HG03354 (cell line): ENCODE data around the gene ACTG1.

Experiments
- ATAC-seq: cut with Tn5 transposase; IDR thresholded peaks from one replicate; pipeline ENCODE4 v1.9.1; 2021; ENCODE audit warnings: mild to moderate bottlenecking; ENCODE audit not compliant: unreplicated experiment, poor library complexity, severe bottlenecking

ACTG1 gene

DNA sequence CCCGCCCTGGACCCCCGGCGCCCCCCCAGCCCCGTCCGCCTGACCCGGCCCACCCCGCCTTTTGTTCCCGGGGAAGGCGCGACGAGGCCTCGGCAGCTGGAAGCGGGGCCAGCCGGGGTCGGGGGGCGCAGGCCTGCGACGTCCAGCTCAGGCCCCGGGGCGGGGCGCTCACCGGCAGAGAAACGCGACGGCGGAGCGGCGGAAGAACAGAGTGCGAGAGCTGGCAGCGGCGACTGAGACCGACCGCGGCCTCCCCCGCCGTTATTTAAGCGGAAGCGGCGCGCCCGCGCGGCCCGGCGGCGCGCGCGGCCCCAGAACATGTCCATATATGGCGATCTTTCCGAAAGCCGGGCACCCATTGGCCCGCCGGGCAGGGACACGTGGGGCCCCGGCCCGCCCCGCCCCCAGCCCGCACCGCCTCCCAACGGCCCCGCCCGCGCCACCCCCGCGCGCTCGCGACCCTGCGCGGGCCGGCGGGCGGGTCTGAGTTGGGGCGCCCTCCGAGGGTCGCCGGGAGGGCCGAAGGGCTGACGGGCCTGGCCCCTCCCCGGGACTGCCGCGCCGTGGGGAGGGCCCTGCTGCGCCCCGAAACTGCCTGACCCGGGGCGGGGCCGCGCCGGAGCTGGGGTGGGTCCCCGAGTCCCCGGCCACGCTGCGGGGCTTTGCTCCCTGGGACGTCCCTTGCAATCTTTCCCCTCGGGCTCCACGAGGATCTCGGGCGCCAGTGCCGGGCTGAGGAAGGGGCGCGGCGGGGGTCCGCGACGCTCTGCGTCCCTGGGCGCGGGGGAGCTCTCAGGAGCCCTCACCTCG lies at the start of gene ACTG1:
ACTG1 (minus strand) TSS at position 238 of the 810 bp plus-strand sequence. CDS start 445 bp downstream, outside the sequence.
- ATAC-seq, result peak; percentile 48

DNA sequence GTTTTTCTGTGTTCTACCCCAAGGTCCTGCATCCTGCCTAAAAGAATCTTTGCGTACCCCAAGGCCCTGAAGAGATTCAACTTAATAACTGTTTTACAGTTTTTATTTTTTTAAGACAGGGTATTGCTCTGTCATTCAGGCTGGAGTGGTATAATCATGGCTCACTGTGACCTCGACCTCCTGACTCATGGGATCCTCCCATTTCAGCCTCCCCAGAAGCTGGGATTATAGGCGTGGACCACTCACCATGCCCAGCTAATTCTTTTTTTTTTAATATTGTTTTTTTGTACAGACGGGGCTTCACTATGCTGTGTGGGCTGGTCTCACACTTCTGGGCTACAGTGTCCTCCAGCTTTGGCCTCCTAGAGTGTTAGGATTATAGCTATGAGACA lies 48.9 kb upstream of the ACTG1 start:
- ATAC-seq, result no peak

DNA sequence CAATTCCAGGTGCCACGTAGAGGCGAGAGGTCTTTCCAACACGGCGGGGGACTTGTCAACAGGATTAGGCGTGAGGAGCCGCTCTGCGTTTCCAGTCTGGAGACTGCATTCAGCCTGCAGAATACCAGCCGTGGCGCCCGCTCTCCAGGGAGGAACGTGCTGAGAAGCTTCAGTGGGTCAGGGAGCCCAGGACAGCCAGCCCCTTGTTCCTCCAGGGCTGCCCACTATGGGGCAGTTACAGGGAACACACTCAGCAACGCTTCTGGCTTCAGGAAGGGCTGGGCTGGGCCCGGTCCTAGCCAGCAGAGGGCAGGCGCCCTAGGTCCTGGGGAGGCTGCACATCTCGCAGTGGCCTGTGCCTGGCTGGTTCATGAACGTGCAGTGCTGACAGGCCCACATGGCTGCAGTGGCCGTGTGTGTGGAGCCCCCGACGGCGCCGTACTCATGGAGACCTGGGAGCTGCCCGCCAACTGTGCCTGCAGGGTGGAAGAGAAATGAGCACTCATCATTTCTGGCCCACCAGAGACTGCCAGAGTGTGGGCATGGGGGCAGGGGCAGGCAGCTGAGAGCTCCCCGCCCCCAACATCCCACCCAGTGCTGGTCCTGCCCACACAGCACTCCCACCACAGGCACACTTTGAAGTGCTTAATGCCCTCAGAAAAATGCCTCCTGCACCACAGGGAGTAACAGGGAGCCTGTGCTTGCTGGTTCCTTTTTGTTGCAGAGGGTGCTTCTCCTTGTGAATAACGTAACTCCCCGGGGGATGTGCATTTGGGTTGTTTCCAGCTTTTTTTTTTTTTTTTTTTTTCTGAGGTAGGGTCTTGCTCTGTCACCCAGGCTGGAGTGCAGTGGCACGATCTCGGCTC lies 46.6 kb upstream of the ACTG1 start:
- ATAC-seq, result no peak

DNA sequence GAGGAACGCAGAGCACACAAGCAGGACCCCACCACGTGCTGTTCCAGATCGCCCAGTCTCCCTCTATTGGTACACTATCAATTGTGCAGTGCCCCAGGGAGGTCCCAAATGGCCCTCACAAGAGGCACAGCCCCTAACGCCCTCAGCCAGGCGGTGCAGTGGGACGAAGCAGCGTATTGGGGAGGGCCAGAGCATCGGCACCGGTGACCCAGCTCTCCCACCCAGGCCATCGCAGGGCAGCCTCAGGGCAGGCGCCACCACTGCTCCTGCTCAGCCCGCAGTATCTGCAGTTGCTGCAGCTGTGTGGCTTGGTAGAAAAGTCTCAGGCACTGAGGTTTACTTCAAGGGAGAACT lies 45.5 kb upstream of the ACTG1 start:
- no peak for ATAC-seq

DNA sequence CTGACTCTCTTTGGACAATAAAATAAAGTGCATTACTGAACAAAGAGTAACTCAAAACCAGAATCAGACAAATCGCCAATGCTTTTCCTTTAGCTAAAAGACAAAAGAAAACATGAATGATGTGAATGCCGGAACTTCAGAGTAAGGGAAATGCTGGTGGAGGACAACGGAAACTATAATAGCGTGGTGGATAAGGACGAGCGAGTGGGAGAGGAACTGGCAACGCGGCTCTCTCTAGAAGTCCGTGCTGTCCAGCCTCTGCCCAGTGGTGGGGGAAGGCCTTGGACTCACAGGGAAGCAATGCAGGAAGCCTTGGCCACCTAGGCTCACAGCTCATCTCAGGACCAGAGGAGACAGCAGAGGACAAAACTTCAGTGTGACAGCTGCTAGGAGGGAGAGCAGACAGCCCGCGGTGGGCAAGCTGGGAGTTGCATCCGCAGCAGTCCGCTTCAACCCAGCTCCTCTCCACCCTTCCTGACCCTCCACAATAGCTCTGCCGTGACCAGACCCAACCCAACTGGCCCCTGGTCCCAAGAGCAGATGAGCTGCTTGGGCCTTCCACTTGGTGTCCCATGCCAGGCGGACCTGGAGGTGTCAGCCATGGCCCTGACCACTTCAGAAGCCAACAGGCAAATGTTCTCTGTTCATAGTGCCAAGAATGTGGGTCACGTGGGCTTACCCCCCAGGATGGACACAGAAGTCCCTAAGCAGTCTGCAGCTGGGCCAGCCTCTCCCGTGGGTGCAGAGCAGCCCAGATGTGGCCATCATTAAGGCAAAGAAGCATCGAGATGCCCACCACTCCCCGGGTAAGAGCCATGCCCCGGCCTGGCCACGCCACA lies 44.9 kb upstream of the ACTG1 start:
- ATAC-seq, result no peak

DNA sequence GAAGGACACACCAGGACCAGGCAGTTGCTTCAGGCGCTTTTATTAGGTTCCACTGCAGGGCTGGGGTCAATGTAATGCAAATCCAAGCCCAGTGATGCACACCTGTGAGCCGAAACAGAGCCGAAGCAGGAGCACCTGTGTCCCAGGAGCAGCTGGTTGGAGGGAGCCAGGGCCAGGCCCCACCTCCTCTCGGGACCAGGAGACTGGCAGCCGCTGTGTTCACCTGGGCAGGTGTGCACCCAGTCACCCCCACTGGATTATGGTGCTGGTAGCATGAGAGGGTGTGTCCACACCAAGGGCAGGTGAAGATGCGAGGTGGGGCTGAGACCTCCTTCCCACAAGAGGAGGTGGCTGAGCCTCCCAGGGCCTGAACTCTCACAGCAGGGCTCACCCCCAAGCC lies 44.3 kb upstream of the ACTG1 start:
- no peak for ATAC-seq

DNA sequence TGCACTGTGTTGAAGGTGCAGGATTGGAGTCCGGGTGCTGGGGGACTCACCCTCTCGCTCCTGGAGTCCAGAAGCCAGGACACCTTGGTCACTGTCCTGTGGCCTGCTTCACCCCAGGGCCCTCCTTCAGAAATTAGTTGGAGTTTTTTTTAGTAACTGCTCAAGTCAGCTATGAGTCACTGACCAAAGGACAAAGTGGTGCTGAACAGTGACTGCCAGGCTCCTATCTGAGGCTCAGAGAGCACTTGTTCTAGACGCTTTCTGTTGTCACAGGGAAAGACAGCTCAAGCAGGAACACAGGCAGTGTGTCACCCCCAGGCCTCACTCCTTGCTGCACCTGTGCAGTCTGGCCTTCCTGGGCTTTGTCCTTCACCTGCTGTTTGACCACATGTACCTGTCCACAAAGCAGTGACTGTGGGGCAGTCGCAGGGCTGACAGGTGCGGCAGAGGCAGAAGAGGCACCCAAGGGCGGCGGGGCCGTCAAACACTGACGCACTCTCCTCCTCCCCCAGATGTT lies 43.6 kb upstream of the ACTG1 start:
- ATAC-seq, result no peak

DNA sequence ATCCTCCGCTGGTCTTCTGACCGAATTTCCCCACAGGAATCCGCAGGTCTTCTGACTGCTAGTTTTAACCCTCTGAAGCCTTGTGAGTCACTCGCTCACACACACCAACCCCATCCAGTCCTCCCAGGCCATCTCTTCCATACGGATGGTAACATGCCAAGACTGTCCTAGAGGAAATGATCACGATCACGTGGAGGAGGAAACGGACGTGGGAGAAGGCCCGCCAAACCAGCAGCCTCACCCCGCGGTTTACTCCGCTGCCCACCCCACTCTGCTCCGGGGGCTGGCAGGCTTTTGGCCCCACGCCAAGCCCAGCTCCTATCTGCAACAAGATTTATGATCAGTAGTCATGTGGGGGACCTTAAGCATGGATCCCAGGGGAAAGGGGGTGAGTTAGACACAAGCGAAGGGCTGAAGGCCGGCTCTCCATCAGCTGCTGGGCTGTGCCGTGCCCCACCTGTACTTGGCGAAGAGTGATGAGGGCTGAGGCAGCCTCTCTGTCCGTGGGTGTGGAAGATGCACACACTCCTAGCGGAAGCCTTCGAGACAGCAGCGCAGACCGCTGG lies 41.1 kb upstream of the ACTG1 start:
- no peak for ATAC-seq

DNA sequence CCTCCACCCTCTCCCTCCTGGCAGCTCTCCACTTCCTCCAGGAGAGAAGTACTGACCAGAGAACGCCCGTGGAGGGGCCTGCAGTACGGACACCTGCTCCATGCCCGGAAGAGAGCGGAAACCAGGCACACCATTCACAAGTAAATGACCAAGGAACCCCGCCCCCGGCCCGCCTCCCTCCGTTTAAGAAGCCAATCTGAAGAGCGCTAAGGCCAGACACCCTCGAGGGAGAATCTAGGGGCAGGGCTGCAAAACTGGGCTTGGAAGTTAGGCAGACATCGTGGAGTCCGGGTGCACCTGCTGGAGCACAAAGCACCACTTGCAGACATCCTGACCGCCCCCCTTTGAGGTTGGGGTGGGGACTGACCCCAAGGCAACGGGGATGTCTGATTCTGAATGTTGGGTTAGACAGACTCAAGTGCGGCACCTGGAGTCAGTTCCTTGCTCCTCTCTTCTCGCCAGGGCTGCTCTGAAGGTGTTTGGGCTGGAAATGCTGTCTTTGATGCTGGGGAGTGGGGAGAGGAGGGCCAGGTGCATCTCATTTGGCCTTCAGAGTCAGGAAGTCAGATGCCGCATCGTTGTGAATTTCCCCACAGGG lies 40.5 kb upstream of the ACTG1 start:
- ATAC-seq, result peak; percentile 52

DNA sequence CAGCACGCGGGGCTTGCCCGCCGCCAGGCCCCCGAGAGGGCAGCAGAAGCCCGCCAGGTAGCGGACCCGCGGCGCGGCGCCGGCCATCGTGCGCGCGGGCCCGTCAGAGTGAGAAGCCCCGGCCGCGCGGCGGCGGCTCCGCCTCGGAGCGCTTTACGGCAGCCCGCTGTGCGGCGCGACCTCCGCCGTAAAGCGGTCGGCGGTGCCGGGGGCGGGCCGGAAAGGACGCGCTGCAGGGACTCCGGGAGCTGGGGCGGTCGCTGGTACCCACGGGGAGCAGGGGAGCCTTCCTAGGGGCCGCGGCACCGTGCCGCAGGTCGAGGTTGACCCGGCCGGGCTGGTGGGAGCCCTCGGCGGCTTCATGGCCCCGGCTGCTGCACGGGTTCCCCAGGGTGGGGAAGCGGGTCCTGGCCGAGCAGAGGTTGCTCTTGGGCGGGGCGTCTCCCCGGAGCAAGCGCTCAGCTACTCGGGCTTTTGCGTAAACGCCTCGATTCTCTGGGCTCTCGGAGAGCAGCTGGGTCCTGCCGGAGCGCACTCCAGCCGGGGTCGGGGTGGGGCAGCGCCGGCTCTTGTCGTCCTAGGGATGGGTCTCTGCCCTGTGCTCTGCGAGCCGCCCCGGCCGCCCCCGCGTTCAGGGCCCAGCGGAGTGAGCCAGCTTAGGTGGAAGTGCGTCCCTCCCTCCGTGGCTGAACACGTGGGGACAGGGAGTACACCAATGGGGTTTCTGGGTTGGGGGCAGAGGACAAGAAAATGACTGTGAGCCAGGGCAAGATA lies 39.8 kb upstream of the ACTG1 start, which contains the start of gene FAAP100:
FAAP100 (minus strand) TSS at position 110 of the 774 bp plus-strand sequence; CDS start at position 87, 23 bp downstream.
- ATAC-seq, result peak; percentile 50

DNA sequence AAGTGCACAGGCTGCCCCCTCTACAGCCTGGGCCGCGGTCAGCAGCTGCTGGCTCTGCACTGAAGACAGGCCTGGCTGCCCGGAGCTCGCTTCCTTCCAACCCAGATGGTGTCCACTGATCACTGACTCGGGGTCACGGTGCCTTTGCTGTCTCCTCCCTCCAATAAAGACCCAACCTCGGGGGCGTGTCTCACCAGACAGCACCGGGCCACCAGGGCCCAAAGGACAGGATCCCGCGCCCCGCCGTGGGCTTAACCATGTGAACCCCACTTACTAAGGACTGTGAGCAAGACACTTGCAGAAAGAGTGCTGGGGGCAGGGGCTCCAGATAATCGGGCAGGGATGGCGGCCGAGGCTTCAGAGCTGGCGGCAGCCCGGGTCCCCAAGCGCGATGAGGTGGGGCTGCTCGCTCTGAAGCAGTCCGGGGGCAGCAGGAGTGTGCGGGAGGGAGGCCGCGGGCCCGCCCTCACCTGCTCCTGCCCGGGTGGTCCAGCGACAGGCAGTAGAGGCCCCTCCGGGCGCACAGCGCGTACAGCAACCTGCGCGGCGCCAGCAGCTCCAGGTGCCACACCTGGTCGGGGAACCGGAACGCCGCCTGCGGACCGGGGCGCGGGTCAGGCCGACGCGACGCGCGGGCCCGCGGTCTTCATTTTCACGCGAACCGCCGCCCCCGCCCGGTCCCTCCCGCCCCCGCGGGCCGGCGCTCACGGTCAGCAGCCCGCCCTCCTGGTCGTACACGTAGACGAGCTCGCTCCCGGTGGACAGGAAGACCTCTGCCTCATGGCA lies 39.1 kb upstream of the ACTG1 start:
- peak; percentile 3 for ATAC-seq

DNA sequence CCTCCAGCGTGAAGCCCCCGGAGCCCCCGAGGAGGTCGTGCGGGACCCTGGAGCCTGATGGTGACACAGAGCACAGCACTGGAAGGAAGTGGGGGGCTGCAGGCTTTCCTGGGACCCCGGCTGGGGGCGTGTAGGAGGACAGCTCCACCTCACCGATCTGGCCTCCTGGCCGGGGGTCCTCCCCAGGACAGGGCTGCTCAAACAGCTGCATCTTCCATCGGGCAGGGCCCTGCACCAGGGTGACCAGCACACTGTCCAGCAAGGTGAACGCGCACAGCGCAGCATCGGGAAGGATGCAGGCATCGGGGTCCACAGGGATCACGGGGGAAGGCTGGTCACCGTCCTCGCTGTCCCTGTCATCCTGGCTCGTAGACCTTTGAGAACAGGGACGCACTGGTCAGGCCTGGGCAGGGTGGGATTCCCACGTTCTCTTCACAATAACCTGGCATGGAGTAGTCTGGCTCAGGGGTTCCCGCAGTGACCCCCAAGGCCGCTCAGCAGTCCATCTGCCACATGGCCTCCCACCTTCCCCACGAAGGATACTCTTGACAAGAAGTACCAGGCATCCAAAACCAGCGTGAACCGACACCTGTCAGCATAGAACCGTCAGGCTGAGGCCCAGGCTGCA lies 38.3 kb upstream of the ACTG1 start:
- ATAC-seq, result no peak

DNA sequence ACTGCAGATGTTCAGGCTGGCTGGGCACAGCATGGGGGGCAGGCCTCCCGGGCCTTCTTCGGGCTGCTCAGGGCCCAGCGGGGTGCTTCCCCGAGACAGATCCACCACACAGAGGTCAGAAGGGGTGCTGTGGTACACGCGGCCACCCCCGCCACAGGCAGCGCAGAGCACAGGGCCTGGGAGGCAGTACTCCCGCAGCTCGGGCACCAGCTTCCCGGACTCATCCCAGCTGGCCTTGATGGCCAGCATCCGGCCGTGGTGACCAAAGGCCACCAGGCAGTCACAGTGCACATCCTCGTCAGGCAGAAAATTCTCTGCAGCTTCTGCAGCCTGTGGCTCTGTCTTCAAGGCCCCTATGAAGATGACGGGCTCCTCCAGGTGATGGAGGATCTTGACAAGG lies 37.7 kb upstream of the ACTG1 start:
- no peak for ATAC-seq

DNA sequence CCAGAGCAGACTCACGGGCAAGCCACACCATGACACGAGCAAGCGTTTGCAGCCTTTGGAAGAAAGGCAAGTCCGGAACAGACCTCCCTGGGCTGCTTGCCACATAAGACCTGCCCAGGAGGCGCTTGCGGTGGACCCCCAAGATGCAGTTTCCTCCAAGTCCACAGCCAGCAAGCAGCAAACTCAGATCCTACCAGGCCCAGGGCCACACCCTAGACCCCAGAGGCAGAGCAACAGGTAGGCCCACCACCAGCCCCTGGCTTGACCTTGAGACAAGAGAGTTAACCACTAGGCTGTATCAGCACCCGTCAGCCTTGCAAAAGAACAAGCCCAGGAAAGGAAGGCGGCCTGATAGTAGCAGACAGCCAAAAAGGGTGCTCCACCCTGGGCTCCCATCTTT lies 37.2 kb upstream of the ACTG1 start:
- no peak for ATAC-seq

DNA sequence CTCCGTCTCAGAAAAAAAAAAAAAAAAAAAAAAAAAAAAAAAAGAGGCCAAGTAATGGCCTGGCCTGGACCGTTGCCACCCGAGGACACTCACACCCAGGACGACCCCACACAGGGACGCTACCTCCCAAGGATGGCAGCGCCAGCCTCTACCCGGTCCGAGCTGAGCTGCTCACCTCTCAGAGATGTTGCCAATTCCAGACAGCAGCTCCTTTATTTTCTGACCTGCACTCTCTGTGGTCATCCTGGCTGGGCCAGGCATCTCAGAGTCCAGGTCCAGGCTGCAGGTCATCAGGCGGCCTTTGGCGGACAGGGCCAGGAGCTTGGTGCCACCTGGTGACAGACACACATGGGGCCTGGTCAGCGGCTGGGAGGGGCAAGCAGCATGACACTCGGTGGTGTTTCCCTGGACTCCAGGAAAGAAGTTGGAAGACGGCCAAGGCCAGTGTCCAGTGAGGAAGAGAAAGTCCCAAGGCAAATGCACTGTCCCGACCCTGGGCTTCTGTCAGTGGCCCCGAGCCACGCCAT lies 36.5 kb upstream of the ACTG1 start:
- no peak for ATAC-seq

DNA sequence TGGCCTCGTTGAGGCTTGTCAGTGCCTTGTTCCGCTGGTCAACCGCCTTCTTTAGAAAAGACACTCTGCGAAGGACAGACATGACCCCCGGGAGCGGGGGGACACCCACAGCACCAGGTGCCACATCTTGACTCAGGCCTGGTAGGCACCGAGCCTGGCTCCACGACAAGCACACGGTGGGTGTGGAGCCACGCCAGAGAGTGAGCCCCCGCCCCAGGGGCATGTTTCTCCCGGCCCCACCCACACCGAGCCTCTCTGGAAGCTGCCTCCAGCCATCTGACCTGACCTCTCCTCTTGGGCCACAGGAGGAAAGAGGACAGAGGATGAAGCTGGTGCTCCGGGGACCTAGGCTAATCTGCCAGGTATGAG lies 35.0 kb upstream of the ACTG1 start:
- no peak for ATAC-seq
